Stomach (tissue), 9 donors: ENCODE data around the gene MAGI2. TPM values are rescaled to one million over a fixed set of nuclear protein-coding genes. Genes with fewer than 3 reads are reported as not detected.
"Not testable (repeated sequence)": the region's sequence is repeated elsewhere in the genome, so short reads cannot be mapped to it uniquely, and the experiment has no call there.

ENCODE experiments used
- DNase-seq, 2 donors: peaks; one replicate each; pipeline versions ENCODE4 v3.0.0 to v3.0.0-alpha.2; 2013 to 2019
- H3K27ac ChIP-seq, 5 donors: fragments of 200-600 bp in 4 of 5; sonication (generic) in 4 of 5; one replicate each; pipeline ENCODE4 v1.5.1; 2013 to 2019; ENCODE audit warnings: mild to moderate bottlenecking in 1 of 5, moderate library complexity in 1 of 5
- H3K27me3 ChIP-seq, 3 donors: fragments of 200-600 bp; sonication (generic); one replicate each; pipeline ENCODE4 v1.5.1; 2017 to 2019; ENCODE audit warnings: mixed run types in 1 of 3
- H3K36me3 ChIP-seq, 4 donors: fragments of 200-600 bp; sonication (generic); 1 replicate in 3 of 4; 2 replicates in 1 of 4; pipeline ENCODE4 v1.5.1; 2016 to 2019
- H3K4me1 ChIP-seq, 4 donors: fragments of 200-600 bp; sonication (generic); one replicate each; pipeline ENCODE4 v1.5.1; 2016 to 2019
- H3K4me3 ChIP-seq, 4 donors: fragments of 200-600 bp; sonication (generic) in 3 of 4; one replicate each; pipeline ENCODE4 v1.5.1; 2016 to 2019; ENCODE audit warnings: mild to moderate bottlenecking in 1 of 4
- H3K9me3 ChIP-seq, 4 donors: fragments of 200-600 bp; sonication (generic); one replicate each; pipeline ENCODE4 v1.5.1; 2016 to 2019
- CTCF ChIP-seq, 7 experiments: fragments of 450-650 bp in 4 of 7; fragments of 200-600 bp in 3 of 7; sonication (generic) in 3 of 7; IDR thresholded peaks; one replicate each; pipeline ENCODE4 v1.5.1; 2016 to 2019; ENCODE audit warnings: antibody characterized with exemption in 7 of 7, control low read depth in 2 of 7, mild to moderate bottlenecking in 1 of 7
- EP300 ChIP-seq: sonication (generic); formaldehyde crosslinking; IDR thresholded peaks from one replicate; pipeline ENCODE4 v1.6.1; 2017; ENCODE audit warnings: antibody characterized with exemption
- POLR2A ChIP-seq, 4 donors: fragments of 450-650 bp; IDR thresholded peaks; one replicate each; pipeline ENCODE4 v1.6.1; 2016; ENCODE audit warnings: antibody characterized with exemption in 4 of 4, control low read depth in 2 of 4, mild to moderate bottlenecking in 1 of 4, moderate library complexity in 1 of 4
- POLR2AphosphoS5 ChIP-seq, 3 donors: sonication (generic); formaldehyde crosslinking; IDR thresholded peaks; one replicate each; pipeline ENCODE4 v1.6.1; 2016; ENCODE audit warnings: antibody characterized with exemption in 3 of 3
- WGBS, 5 donors: extraction: QIAGEN DNeasy Blood & Tissue Kit in 3 of 5; methylation state at CpG; one replicate each; pipeline versions ENCODE4 v1.1.5 to v1.1.7; 2013 to 2018; 5-methylcytosine and 5-hydroxymethylcytosine counted together
- intact Hi-C: fragments of 100-400 bp; cut with DNase I; formaldehyde crosslinking; loops from one replicate; pipeline ENCODE4 v1.15.1; 2023; ENCODE audit warnings: low total_unique reads
- polyA plus RNA-seq, 3 donors: library from polyadenylated mRNA; stranded (reverse); fragments of 200-250 nt; gene quantifications; one replicate each; pipeline ENCODE4 v1.2.3, GENCODE V29; 2013
- total RNA-seq, 5 donors: library from RNA; depleted of rRNA; stranded (reverse); fragments of >200 nt; gene quantifications; one replicate each; pipeline versions ENCODE4 v1.1.0 to v1.2.3, GENCODE V29; 2014 to 2016
- donor health status: healthy with polysubstance abuse.
- donor health status: Bipolar disorder and iron deficiency.
- donor health status: healthy.

Gene MAGI2
- total and polyA plus RNA-seq, 8 donors = 0.92 to 53.9 (median 5.8) TPM

GRCh38 chr7:79034730-79035129 lies 418.7 kb downstream of the MAGI2 start:
- WGBS, 5 donors = 65 to 85% (median 79%) methylated on average over 5 of the region's 5 CpGs
- no peaks in the 10 kb centered on the region for H3K4me1 ChIP-seq
- H3K27ac ChIP-seq = no peak overlapping the region
- no peaks in the 10 kb centered on the region for H3K27me3 ChIP-seq
- H3K9me3 ChIP-seq = no peaks in the 10 kb centered on the region
- no peak for DNase-seq
- TF ChIP-seq POLR2A (IDR thresholded peaks at IDR 0.05) (no peak), CTCF (IDR thresholded peaks at IDR 0.05) (no peak), EP300 (no peak), POLR2AphosphoS5 (IDR thresholded peaks at IDR 0.05) (no peak)
- H3K36me3 ChIP-seq = no peaks in the 10 kb centered on the region
- intact Hi-C loops = no loop called here
- H3K4me3 ChIP-seq = no peak overlapping the region

GRCh38 chr7:79019711-79020110 lies 433.8 kb downstream of the MAGI2 start:
- H3K9me3 ChIP-seq = peaks cover 0 to 43% (median 23%) of the 10 kb centered on the region in 4 donors
- intact Hi-C loops, DNase-seq, H3K27ac ChIP-seq, H3K27me3 ChIP-seq, H3K4me3 ChIP-seq, H3K36me3 ChIP-seq, H3K4me1 ChIP-seq: not testable (repeated sequence)
- 70 to 82% (median 72%) methylated on average over 2 of the region's 2 CpGs for WGBS, 5 donors

DNA sequence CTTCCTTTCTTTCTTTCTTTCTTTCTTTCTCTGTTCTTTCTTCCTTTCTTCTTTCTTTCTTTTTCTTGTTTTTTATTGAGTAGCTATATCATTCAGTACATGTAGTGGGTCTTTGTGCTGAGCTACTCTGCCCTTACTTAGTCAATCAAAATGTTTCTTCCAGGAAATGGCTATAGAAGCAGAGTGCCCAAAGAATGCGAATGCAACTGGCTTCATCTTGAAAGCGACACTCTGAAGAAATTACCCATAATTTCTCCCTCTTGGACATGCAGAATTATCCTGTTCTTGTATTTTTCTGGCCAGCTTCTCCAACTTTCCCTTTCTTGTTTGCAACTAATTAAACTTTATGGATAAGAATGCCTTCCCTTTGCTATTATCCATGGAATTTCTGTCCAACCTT lies 441.5 kb downstream of the MAGI2 start:
- H3K36me3 ChIP-seq = no peaks in the 10 kb centered on the region
- H3K4me3 ChIP-seq = no peak overlapping the region
- intact Hi-C loops = no loop called here
- no peaks in the 10 kb centered on the region for H3K27me3 ChIP-seq
- TF ChIP-seq POLR2AphosphoS5 (IDR thresholded peaks at IDR 0.05) = no peak
- no peak for TF ChIP-seq EP300
- TF ChIP-seq CTCF (IDR thresholded peaks at IDR 0.05) = no peak
- no peak for TF ChIP-seq POLR2A (IDR thresholded peaks at IDR 0.05)
- 77 to 91% (median 83%) methylated on average over 2 of the region's 2 CpGs for WGBS, 5 donors
- peaks cover 0 to 8% (median 0%) of the 10 kb centered on the region in 4 donors for H3K9me3 ChIP-seq
- no peaks in the 10 kb centered on the region for H3K4me1 ChIP-seq
- no peak for DNase-seq
- H3K27ac ChIP-seq = no peak overlapping the region

DNA sequence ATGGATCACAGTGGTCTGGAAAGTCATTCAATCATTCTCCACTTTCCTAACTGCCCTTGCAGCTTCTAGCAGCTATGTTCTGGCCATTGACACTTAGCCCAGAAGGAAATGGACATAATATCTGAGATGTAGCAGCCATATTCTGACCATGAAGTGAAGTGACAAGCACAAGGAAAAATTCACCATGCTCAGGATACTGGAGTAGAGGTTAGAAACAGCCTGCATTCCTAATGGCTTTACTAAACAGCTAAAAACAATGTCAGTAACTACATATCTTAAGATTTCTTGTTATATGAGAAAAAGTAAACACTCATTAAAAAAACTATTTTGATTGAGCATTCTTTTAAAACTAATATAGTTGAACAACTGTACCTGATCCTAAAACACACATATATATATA lies 443.8 kb downstream of the MAGI2 start:
- DNase-seq = no peak
- no peak overlapping the region for H3K27ac ChIP-seq
- H3K36me3 ChIP-seq = no peaks in the 10 kb centered on the region
- intact Hi-C loops = no loop called here
- H3K27me3 ChIP-seq = no peaks in the 10 kb centered on the region
- TF ChIP-seq POLR2A (IDR thresholded peaks at IDR 0.05) = no peak
- no peak for TF ChIP-seq POLR2AphosphoS5 (IDR thresholded peaks at IDR 0.05)
- no peak for TF ChIP-seq CTCF (IDR thresholded peaks at IDR 0.05)
- no peak for TF ChIP-seq EP300
- no peaks in the 10 kb centered on the region for H3K4me1 ChIP-seq
- no peaks in the 10 kb centered on the region for H3K9me3 ChIP-seq
- no peak overlapping the region for H3K4me3 ChIP-seq

DNA sequence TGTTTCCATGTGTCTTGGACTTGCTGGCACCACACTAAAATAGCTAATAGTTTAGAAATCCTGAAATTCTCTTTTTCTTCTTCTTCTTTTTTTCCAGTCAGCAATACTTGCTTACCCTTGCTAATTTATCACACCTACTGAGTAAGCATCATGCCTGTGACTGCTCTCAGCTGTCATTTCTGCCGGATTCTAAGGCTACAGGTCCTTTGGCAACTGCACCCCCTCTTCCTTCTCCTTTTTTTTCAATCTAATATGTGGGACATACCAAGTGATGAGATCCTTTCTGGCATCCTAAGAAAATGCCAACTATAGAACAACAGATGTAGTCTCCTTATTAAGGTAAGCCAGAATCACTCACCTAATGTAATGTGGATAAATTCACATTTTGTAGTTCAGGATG lies 444.7 kb downstream of the MAGI2 start:
- DNase-seq = no peak
- TF ChIP-seq POLR2A (IDR thresholded peaks at IDR 0.05) = no peak
- no peak for TF ChIP-seq CTCF (IDR thresholded peaks at IDR 0.05)
- TF ChIP-seq POLR2AphosphoS5 (IDR thresholded peaks at IDR 0.05) = no peak
- no peak for TF ChIP-seq EP300
- intact Hi-C loops = no loop called here
- no peaks in the 10 kb centered on the region for H3K9me3 ChIP-seq
- H3K36me3 ChIP-seq = no peaks in the 10 kb centered on the region
- no peak overlapping the region for H3K27ac ChIP-seq
- no peaks in the 10 kb centered on the region for H3K4me1 ChIP-seq
- H3K27me3 ChIP-seq = no peaks in the 10 kb centered on the region
- 45 to 59% (median 50%) methylated on average over 1 of the region's 1 CpG for WGBS, 5 donors
- H3K4me3 ChIP-seq = no peak overlapping the region
